Measurements from ENCODE around the gene ATF7IP. TPM values are rescaled to one million over a fixed set of nuclear protein-coding genes. Genes with fewer than 3 reads are reported as not detected.

Gene ATF7IP
- polyA plus RNA-seq, 3 donors from 2014 or later: 47.9 to 114 (median 84.9) TPM

- Mint-ChIP-seq H3K4me3 (no peak overlapping the region), H3K27ac (no peak overlapping the region), H3K27me3 (ENCODE audit: low read depth in 3 of 3) (peaks cover 0 to 6% (median 3%) of the 10 kb centered on the region in 3 donors), H3K36me3 (no peaks in the 10 kb centered on the region), H3K4me1 (no peaks in the 10 kb centered on the region), H3K9me3 (no peaks in the 10 kb centered on the region)
- DNase-seq: no peak
Observed at GRCh38 chr12:14547571-14547970, 182.1 kb downstream of the ATF7IP start.

GRCh38 chr12:14548609-14549008, 183.1 kb downstream of the ATF7IP start:
- Mint-ChIP-seq H3K4me1 (no peaks in the 10 kb centered on the region), H3K9me3 (no peaks in the 10 kb centered on the region), H3K27me3 (ENCODE audit: low read depth in 3 of 3) (peaks cover 0 to 8% (median 6%) of the 10 kb centered on the region in 3 donors), H3K36me3 (no peaks in the 10 kb centered on the region), H3K27ac (no peak overlapping the region), H3K4me3 (no peak overlapping the region)
- DNase-seq: no peak

Other genes with a start within 250 kb of the ATF7IP start
- gene PLBD1, start 202.2 kb downstream of the ATF7IP start, polyA plus RNA-seq: 1 to 10 TPM; 1.8 to 8.4 (median 7.0) TPM